Activated T-cell treated with anti-CD3 and anti-CD28 coated beads, Interleukin-2, amount 50 U/mL, for 24 hours (primary cell): ENCODE data around the gene ROCK2.

ENCODE experiments used
- DNase-seq: peaks from one replicate; pipeline ENCODE4 v3.0.0-alpha.2; 2020
- H3K27ac Mint-ChIP-seq: 2 replicates; pipeline ENCODE4 v1.8.0; 2020; ENCODE audit warnings: mild to moderate bottlenecking, mixed read lengths
- H3K27me3 Mint-ChIP-seq: 2 replicates; pipeline ENCODE4 v1.8.0; 2020; ENCODE audit warnings: mixed read lengths
- H3K36me3 Mint-ChIP-seq: 2 replicates; pipeline ENCODE4 v1.8.0; 2020; ENCODE audit warnings: low read depth, mixed read lengths
- H3K4me1 Mint-ChIP-seq: 2 replicates; pipeline ENCODE4 v1.8.0; 2020; ENCODE audit warnings: low read depth, mixed read lengths
- H3K4me3 Mint-ChIP-seq: 2 replicates; pipeline ENCODE4 v1.8.0; 2020; ENCODE audit warnings: mild to moderate bottlenecking, moderate library complexity, mixed read lengths
- H3K9me3 Mint-ChIP-seq: 2 replicates; pipeline ENCODE4 v1.8.0; 2020; ENCODE audit warnings: mixed read lengths

Gene ROCK2

GRCh38 chr2:11344342-11344955, at the start of gene ROCK2:
Gene ROCK2 (minus strand): TSS chr2:11344636. CDS start chr2:11344136, 500 bp downstream.
- Mint-ChIP-seq H3K36me3 (peaks cover 5% of the 10 kb centered on the region), H3K4me1 (peaks cover 36% of the 10 kb centered on the region), H3K9me3 (no peaks in the 10 kb centered on the region), H3K27ac (peak within 1 kb of the TSS; percentile 92), H3K4me3 (peak within 1 kb of the TSS; percentile 96), H3K27me3 (no peaks in the 10 kb centered on the region)
- peak; percentile 86 for DNase-seq

- no peak for DNase-seq
- no peaks in the 10 kb centered on the region for H3K36me3 Mint-ChIP-seq
- H3K4me1 Mint-ChIP-seq, result no peaks in the 10 kb centered on the region
- no peaks in the 10 kb centered on the region for H3K9me3 Mint-ChIP-seq
- no peak overlapping the region for H3K27ac Mint-ChIP-seq
- no peak overlapping the region for H3K4me3 Mint-ChIP-seq
- no peaks in the 10 kb centered on the region for H3K27me3 Mint-ChIP-seq
Observed at GRCh38 chr2:11393711-11394236, 49.3 kb upstream of the ROCK2 start.

- Mint-ChIP-seq H3K4me1 (no peaks in the 10 kb centered on the region), H3K27me3 (no peaks in the 10 kb centered on the region), H3K9me3 (no peaks in the 10 kb centered on the region)
Observed at GRCh38 chr2:11391942-11392266, 47.5 kb upstream of the ROCK2 start.

GRCh38 chr2:11390399-11390658, 45.9 kb upstream of the ROCK2 start:
- Mint-ChIP-seq H3K36me3 (no peaks in the 10 kb centered on the region), H3K27me3 (no peaks in the 10 kb centered on the region), H3K4me1 (no peaks in the 10 kb centered on the region), H3K9me3 (no peaks in the 10 kb centered on the region), H3K27ac (no peak overlapping the region), H3K4me3 (no peak overlapping the region)
- no peak for DNase-seq

More at GRCh38 chr2:11391942-11392266, 47.5 kb upstream of the ROCK2 start:
- no peak for DNase-seq
- Mint-ChIP-seq H3K27ac (no peak overlapping the region), H3K4me3 (no peak overlapping the region), H3K36me3 (no peaks in the 10 kb centered on the region)

GRCh38 chr2:11389551-11390398, 45.3 kb upstream of the ROCK2 start:
- DNase-seq, result no peak
- Mint-ChIP-seq H3K4me3 (no peak overlapping the region), H3K4me1 (no peaks in the 10 kb centered on the region), H3K27me3 (no peaks in the 10 kb centered on the region), H3K9me3 (no peaks in the 10 kb centered on the region), H3K27ac (no peak overlapping the region), H3K36me3 (no peaks in the 10 kb centered on the region)

- no peak for DNase-seq
- no peak overlapping the region for H3K4me3 Mint-ChIP-seq
Observed at GRCh38 chr2:11389052-11389420, 44.6 kb upstream of the ROCK2 start.

GRCh38 chr2:11388262-11389051, 44.0 kb upstream of the ROCK2 start:
- DNase-seq, result no peak
- H3K27ac Mint-ChIP-seq, result no peak overlapping the region
- H3K4me1 Mint-ChIP-seq, result no peaks in the 10 kb centered on the region
- H3K4me3 Mint-ChIP-seq, result no peak overlapping the region
- no peaks in the 10 kb centered on the region for H3K36me3 Mint-ChIP-seq
- no peaks in the 10 kb centered on the region for H3K27me3 Mint-ChIP-seq
- H3K9me3 Mint-ChIP-seq, result no peaks in the 10 kb centered on the region

More at GRCh38 chr2:11389052-11389420, 44.6 kb upstream of the ROCK2 start:
- H3K9me3 Mint-ChIP-seq, result no peaks in the 10 kb centered on the region
- H3K36me3 Mint-ChIP-seq, result no peaks in the 10 kb centered on the region
- H3K4me1 Mint-ChIP-seq, result no peaks in the 10 kb centered on the region
- H3K27ac Mint-ChIP-seq, result no peak overlapping the region
- H3K27me3 Mint-ChIP-seq, result no peaks in the 10 kb centered on the region

GRCh38 chr2:11387843-11388242, 43.4 kb upstream of the ROCK2 start:
- Mint-ChIP-seq H3K27ac (no peak overlapping the region), H3K27me3 (no peaks in the 10 kb centered on the region), H3K9me3 (no peaks in the 10 kb centered on the region), H3K4me3 (no peak overlapping the region), H3K4me1 (no peaks in the 10 kb centered on the region), H3K36me3 (no peaks in the 10 kb centered on the region)
- DNase-seq, result no peak

GRCh38 chr2:11387100-11387390, 42.6 kb upstream of the ROCK2 start:
- Mint-ChIP-seq H3K4me3 (no peak overlapping the region), H3K9me3 (no peaks in the 10 kb centered on the region), H3K4me1 (no peaks in the 10 kb centered on the region), H3K27ac (no peak overlapping the region), H3K36me3 (no peaks in the 10 kb centered on the region), H3K27me3 (no peaks in the 10 kb centered on the region)
- DNase-seq, result no peak

GRCh38 chr2:11385847-11386246, 41.4 kb upstream of the ROCK2 start:
- Mint-ChIP-seq H3K4me3 (no peak overlapping the region), H3K36me3 (no peaks in the 10 kb centered on the region), H3K4me1 (peaks cover 1% of the 10 kb centered on the region), H3K27me3 (no peaks in the 10 kb centered on the region), H3K27ac (no peak overlapping the region), H3K9me3 (no peaks in the 10 kb centered on the region)
- DNase-seq, result no peak

- no peak overlapping the region for H3K27ac Mint-ChIP-seq
- no peak overlapping the region for H3K4me3 Mint-ChIP-seq
- peaks cover 1% of the 10 kb centered on the region for H3K4me1 Mint-ChIP-seq
- no peaks in the 10 kb centered on the region for H3K27me3 Mint-ChIP-seq
- no peak for DNase-seq
- H3K9me3 Mint-ChIP-seq, result no peaks in the 10 kb centered on the region
- H3K36me3 Mint-ChIP-seq, result no peaks in the 10 kb centered on the region
Observed at GRCh38 chr2:11385216-11385615, 40.8 kb upstream of the ROCK2 start.

- no peak for DNase-seq
- no peaks in the 10 kb centered on the region for H3K9me3 Mint-ChIP-seq
- no peak overlapping the region for H3K27ac Mint-ChIP-seq
- H3K36me3 Mint-ChIP-seq, result no peaks in the 10 kb centered on the region
- H3K27me3 Mint-ChIP-seq, result no peaks in the 10 kb centered on the region
- no peak overlapping the region for H3K4me3 Mint-ChIP-seq
- H3K4me1 Mint-ChIP-seq, result peaks cover 1% of the 10 kb centered on the region
Observed at GRCh38 chr2:11379558-11379957, 35.1 kb upstream of the ROCK2 start.

- peaks cover 1% of the 10 kb centered on the region for H3K4me1 Mint-ChIP-seq
- H3K36me3 Mint-ChIP-seq, result no peaks in the 10 kb centered on the region
- H3K4me3 Mint-ChIP-seq, result no peak overlapping the region
- H3K27me3 Mint-ChIP-seq, result no peaks in the 10 kb centered on the region
- no peak overlapping the region for H3K27ac Mint-ChIP-seq
- H3K9me3 Mint-ChIP-seq, result no peaks in the 10 kb centered on the region
- DNase-seq, result no peak
Observed at GRCh38 chr2:11377928-11378545, 33.6 kb upstream of the ROCK2 start.

- no peak overlapping the region for H3K27ac Mint-ChIP-seq
- H3K36me3 Mint-ChIP-seq, result no peaks in the 10 kb centered on the region
- H3K9me3 Mint-ChIP-seq, result no peaks in the 10 kb centered on the region
- no peak overlapping the region for H3K4me3 Mint-ChIP-seq
- H3K4me1 Mint-ChIP-seq, result peaks cover under 1% of the 10 kb centered on the region
- DNase-seq, result no peak
- no peaks in the 10 kb centered on the region for H3K27me3 Mint-ChIP-seq
Observed at GRCh38 chr2:11376071-11376470, 31.6 kb upstream of the ROCK2 start.

- Mint-ChIP-seq H3K27me3 (no peaks in the 10 kb centered on the region), H3K4me1 (no peaks in the 10 kb centered on the region), H3K27ac (no peak overlapping the region), H3K4me3 (no peak overlapping the region), H3K36me3 (no peaks in the 10 kb centered on the region), H3K9me3 (no peaks in the 10 kb centered on the region)
- DNase-seq, result no peak
Observed at GRCh38 chr2:11375689-11376027, 31.2 kb upstream of the ROCK2 start.
